Activated CD4-positive, alpha-beta memory T cell treated with anti-CD3 and anti-CD28 coated beads for 36 hours (primary cell): Measurements from ENCODE around the gene CELF1. TPM values are rescaled to one million over a fixed set of nuclear protein-coding genes. Genes with fewer than 3 reads are reported as not detected.
"Not testable (repeated sequence)": the region's sequence is repeated elsewhere in the genome, so short reads cannot be mapped to it uniquely, and the experiment has no call there.

Source experiments
- CTCF ChIA-PET: fragments of 350-600 bp; sonication (Branson Sonifier 250); formaldehyde crosslinking; loops from one replicate; lab custom pipeline; 2021; ENCODE audit warnings: antibody characterized with exemption, inconsistent platforms; lab: Charles Lee
- POLR2A ChIA-PET: fragments of 350-600 bp; sonication (Branson Sonifier 250); formaldehyde crosslinking; loops from one replicate; lab custom pipeline; 2021; ENCODE audit warnings: antibody characterized with exemption; lab: Charles Lee
- DNase-seq: peaks from one replicate; pipeline ENCODE4 v3.0.0-alpha.2; 2020
- H3K27ac Mint-ChIP-seq: one replicate; pipeline ENCODE4 v1.8.0; 2021; ENCODE audit warnings: mixed read lengths
- H3K27me3 Mint-ChIP-seq: one replicate; pipeline ENCODE4 v1.8.0; 2021; ENCODE audit warnings: mixed read lengths
- H3K36me3 Mint-ChIP-seq: one replicate; pipeline ENCODE4 v1.8.0; 2021; ENCODE audit warnings: mixed read lengths
- H3K4me1 Mint-ChIP-seq: one replicate; pipeline ENCODE4 v1.8.0; 2021; ENCODE audit warnings: low read depth, mixed read lengths
- H3K4me3 Mint-ChIP-seq: one replicate; pipeline ENCODE4 v1.8.0; 2021; ENCODE audit warnings: mild to moderate bottlenecking, mixed read lengths
- H3K9me3 Mint-ChIP-seq: one replicate; pipeline ENCODE4 v1.8.0; 2021; ENCODE audit warnings: mixed read lengths
- intact Hi-C: fragments of 100-400 bp; cut with micrococcal nuclease; formaldehyde crosslinking; loops from one replicate; pipeline ENCODE4 v1.15.1; 2023
- total RNA-seq, 2 experiments: library from RNA; stranded (reverse); gene quantifications; one replicate each; pipeline ENCODE4 v1.2.3, GENCODE V29; 2021

CELF1 gene
- total RNA-seq, 2 experiments from 2014 or later, result 103 to 115 TPM

DNA sequence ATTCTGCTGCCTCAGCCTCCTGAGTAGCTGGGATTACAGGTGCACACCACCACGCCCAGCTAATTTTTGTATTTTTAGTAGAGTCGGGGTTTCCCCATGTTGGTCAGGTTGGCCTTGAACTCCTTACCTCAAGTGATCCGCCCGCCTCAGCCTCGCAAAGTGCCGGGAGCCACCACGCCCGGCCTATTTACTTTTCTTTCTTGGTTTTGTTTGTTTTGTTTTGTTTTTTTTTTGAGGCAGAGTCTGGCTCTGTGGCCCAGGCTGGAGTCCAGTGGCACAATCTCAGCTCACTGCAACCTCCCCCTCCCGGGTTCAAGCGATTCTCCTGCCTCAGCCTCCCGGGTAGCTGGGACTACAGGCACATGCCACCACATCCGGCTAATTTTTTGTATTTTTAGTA lies 4.1 kb upstream of the CELF1 start:
- peaks cover 13% of the 10 kb centered on the region for H3K4me1 Mint-ChIP-seq
- H3K27ac Mint-ChIP-seq, result not testable (repeated sequence)
- POLR2A ChIA-PET, result interaction anchor here (0.6 to 2.8 kb wide), 3 partner anchors 9 to 34 kb away, joined by 3 to 8 read pairs (median 4); partner anchors contain the start of gene PTPMT1

DNA sequence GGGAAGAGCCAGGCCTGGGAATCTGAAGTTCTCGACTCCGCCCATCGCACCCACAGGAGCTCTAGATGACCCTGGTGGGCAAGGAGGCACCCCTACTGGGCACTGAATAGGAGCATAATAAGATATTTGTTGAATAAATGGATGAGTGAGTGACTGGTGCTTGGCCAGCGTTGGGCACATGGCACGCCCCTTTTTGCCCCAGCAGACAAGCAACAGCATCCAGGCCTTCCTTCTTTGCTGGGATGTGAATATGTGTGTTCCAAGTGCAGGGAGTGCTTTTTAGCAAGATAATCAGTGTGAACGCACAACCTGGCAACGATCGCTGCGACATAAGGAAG lies 443 bp upstream of the CELF1 start:
- POLR2A ChIA-PET, result interaction anchor here (0.7 to 2.5 kb wide), 2 partner anchors 12 to 25 kb away, joined by 3 to 20 read pairs; partner anchors contain the start of genes KBTBD4, NDUFS3 and PTPMT1
- H3K36me3 Mint-ChIP-seq, result peaks cover 22% of the 10 kb centered on the region
- CTCF ChIA-PET, result interaction anchor here (0.7 to 5.1 kb wide), 13 partner anchors 9 to 143 kb away, joined by 3 to 32 read pairs (median 5); partner anchors contain the start of genes KBTBD4, NDUFS3 and PTPMT1
- no peaks in the 10 kb centered on the region for H3K9me3 Mint-ChIP-seq
- peak overlapping the region; percentile 61 for H3K4me3 Mint-ChIP-seq
- no peaks in the 10 kb centered on the region for H3K27me3 Mint-ChIP-seq
- no peak overlapping the region for H3K27ac Mint-ChIP-seq
- DNase-seq, result no peak
- peaks cover 36% of the 10 kb centered on the region for H3K4me1 Mint-ChIP-seq
- intact Hi-C loops, result loop anchor here (1.0 to 10.0 kb wide), 9 partner anchors 12 to 937 kb away; partner anchors contain the start of genes ATG13, CSTPP1, DDB2 and FNBP4

More for the DNA sequence above, 4.1 kb upstream of the CELF1 start:
- CTCF ChIA-PET, result interaction anchor here (5.1 kb wide), 1 partner anchor 8 kb away, joined by 32 read pairs; the partner anchor contains the start of gene PTPMT1
- not testable (repeated sequence) for H3K36me3 Mint-ChIP-seq, H3K27me3 Mint-ChIP-seq, H3K4me3 Mint-ChIP-seq, DNase-seq, H3K9me3 Mint-ChIP-seq
- intact Hi-C loops, result loop anchor here (10.0 kb wide), 3 partner anchors 298 to 622 kb away; partner anchors contain the start of genes CSTPP1 and DDB2

DNA sequence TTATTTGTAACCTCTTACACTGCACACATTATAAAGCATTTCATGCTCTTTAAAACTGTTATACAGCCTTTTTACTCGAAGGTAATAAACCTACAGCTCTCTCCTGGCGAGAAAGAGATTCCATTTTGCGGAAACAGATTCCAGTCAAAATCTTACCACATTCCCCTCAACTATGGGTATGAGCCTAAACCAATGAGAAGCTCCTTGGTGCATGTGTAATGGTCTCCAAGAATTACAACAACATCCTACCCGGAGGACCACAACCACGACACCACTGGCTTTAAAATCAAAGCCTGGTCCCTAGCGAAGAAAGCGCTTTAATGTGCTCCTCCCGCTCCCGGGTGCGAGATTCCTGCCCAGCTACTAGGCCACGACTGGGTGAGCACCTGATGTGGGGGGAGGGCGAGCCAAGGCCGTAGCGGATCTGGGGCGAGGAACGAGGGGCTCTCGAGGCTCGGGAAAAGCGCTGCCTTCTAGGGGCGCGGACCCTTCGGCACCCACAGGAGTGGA lies 821 bp downstream of the CELF1 start:
- H3K27ac Mint-ChIP-seq, result peak overlapping the region; percentile 92
- H3K4me1 Mint-ChIP-seq, result peaks cover 43% of the 10 kb centered on the region
- peak overlapping the region; percentile 95 for H3K4me3 Mint-ChIP-seq
- DNase-seq, result peak; percentile 43
- H3K27me3 Mint-ChIP-seq, result no peaks in the 10 kb centered on the region
- H3K9me3 Mint-ChIP-seq, result no peaks in the 10 kb centered on the region
- POLR2A ChIA-PET, result interaction anchor here (0.5 to 2.5 kb wide), 10 partner anchors 12 to 164 kb away, joined by 3 to 20 read pairs (median 4); partner anchors contain the start of genes AGBL2 and PTPMT1
- H3K36me3 Mint-ChIP-seq, result peaks cover 24% of the 10 kb centered on the region
- CTCF ChIA-PET, result interaction anchor here (1.0 to 3.3 kb wide), 7 partner anchors 12 to 142 kb away, joined by 4 to 29 read pairs (median 5); no protein-coding TSS in a partner anchor
- intact Hi-C loops, result loop anchor here (1.0 to 10.0 kb wide), 9 partner anchors 12 to 935 kb away; partner anchors contain the start of genes ATG13, CSTPP1, DDB2 and FNBP4

DNA sequence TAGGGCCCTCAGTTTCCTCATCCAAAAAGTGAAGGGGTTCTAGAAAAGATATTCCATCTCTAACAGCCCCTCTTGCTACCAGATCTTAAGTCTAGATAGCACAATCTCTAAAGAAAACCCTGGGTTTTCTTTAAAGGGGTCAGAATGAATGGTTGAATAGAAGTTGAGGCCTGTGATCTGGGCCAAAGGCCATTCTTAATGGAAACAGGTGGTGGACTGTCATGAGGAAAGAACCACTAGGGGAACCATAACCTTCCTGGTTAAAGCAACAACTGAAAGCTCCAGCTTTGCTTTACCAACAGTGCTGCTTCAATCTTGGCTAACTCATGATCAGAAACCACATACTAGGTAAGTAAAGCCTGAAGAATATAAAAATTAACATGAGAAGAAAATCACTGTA lies 1.8 kb downstream of the CELF1 start:
- intact Hi-C loops, result loop anchor here (10.0 kb wide), 3 partner anchors 304 to 616 kb away; partner anchors contain the start of genes CSTPP1 and DDB2

DNA sequence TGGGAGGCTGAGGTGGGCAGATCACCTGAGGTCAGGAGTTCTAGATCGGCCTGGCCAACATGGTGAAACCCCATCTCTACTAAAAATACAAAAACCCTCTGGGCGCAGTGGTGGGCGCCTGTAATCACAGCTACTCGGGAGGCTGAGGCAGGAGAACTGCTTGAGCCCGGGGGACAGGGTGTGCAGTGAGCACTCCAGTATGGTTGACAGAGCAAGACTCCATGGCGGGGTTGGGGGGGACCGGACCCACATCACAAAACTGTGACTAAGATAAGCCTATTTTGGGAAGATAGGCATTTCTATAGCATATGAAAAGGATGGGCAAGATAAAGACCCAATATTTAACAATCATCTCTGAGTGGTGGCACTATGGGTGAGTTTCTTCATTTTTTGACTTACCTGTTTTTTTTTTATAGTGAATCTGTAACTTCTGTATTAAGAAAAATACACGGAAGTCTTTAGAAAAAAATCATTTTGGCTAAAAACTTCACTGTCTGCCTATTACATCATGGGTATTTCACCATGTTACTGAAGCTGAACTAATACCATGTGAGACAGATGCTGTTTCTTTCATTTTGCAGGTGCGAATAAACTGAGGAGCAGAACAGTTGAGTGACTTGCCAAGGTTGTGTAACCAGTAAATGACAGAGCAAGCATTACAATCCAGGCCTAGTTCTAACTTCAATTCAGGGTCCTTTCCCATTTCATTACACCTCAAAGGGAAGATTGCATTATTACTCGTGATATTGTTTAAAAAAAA lies 2.5 kb downstream of the CELF1 start:
- intact Hi-C loops, result loop anchor here (10.0 kb wide), 3 partner anchors 304 to 616 kb away; partner anchors contain the start of genes CSTPP1 and DDB2
- H3K36me3 Mint-ChIP-seq, result peaks cover 24% of the 10 kb centered on the region
- H3K27me3 Mint-ChIP-seq, result no peaks in the 10 kb centered on the region
- H3K4me1 Mint-ChIP-seq, result peaks cover 50% of the 10 kb centered on the region
- H3K4me3 Mint-ChIP-seq, result peak overlapping the region; percentile 33
- ChIA-PET POLR2A (interaction anchor here (2.5 kb wide), 1 partner anchor 10 kb away, joined by 12 read pairs; no protein-coding TSS in a partner anchor), CTCF (interaction anchor here (3.0 to 3.1 kb wide), 2 partner anchors 10 to 36 kb away, joined by 20 to 29 read pairs; no protein-coding TSS in a partner anchor)
- no peak for DNase-seq
- H3K27ac Mint-ChIP-seq, result peak overlapping the region; percentile 92
- H3K9me3 Mint-ChIP-seq, result no peaks in the 10 kb centered on the region

More for the DNA sequence above, 1.8 kb downstream of the CELF1 start:
- POLR2A ChIA-PET, result interaction anchor here (1.4 to 2.5 kb wide), 4 partner anchors 11 to 165 kb away, joined by 3 to 20 read pairs (median 8); partner anchors contain the start of genes AGBL2 and PTPMT1
- DNase-seq, result no peak
- CTCF ChIA-PET, result interaction anchor here (1.1 to 3.3 kb wide), 6 partner anchors 11 to 73 kb away, joined by 4 to 29 read pairs (median 12); no protein-coding TSS in a partner anchor
- H3K27me3 Mint-ChIP-seq, result no peaks in the 10 kb centered on the region
- peak overlapping the region; percentile 92 for H3K27ac Mint-ChIP-seq
- H3K4me3 Mint-ChIP-seq, result peak overlapping the region; percentile 95
- peaks cover 24% of the 10 kb centered on the region for H3K36me3 Mint-ChIP-seq
- H3K4me1 Mint-ChIP-seq, result peaks cover 50% of the 10 kb centered on the region
- no peaks in the 10 kb centered on the region for H3K9me3 Mint-ChIP-seq

DNA sequence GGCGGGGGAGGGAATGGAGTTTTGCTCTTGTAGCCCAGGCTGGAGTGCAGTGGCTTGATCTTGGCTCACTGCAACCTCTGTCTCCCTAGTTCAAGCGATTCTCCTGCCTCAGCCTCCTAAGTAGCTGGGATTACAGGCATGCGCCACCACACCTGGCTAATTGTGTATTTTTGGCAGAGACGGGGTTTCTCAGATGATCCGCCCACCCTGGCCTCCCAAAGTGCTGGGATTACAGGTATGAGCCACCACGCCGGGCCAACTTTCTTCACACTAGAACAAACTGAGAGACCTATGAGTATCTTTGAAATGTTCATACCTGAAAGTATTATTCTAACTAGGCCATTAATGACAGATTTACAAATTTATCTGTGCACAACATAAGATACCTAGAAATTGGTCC lies 6.7 kb downstream of the CELF1 start:
- H3K36me3 Mint-ChIP-seq, result peaks cover 14% of the 10 kb centered on the region
- H3K9me3 Mint-ChIP-seq, POLR2A ChIA-PET: not testable (repeated sequence)

DNA sequence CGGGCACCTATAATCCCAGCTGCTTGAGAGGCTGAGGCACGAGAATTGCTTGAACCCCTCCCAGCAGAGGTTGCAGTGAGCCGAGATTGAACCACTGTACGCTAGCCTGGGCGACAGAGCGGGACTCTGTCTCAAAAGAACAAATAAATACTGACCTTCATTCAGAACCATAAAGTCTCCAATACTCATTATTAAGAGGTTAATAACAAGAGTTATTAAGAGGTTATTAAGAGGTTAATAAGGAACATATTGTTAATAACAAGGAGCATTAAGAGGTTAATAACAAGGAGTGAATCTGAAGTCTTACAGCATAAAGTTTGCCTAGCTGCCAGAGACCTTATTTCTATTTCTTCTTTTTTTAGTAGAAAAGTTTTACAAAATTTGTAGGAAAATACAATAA lies 7.6 kb downstream of the CELF1 start:
- H3K4me3 Mint-ChIP-seq, result no peak overlapping the region
- CTCF ChIA-PET, result no interaction called here
- POLR2A ChIA-PET, result no interaction called here
- H3K27me3 Mint-ChIP-seq, result no peaks in the 10 kb centered on the region
- DNase-seq, result no peak
- intact Hi-C loops, result no loop called here
- H3K9me3 Mint-ChIP-seq, result no peaks in the 10 kb centered on the region
- peaks cover 63% of the 10 kb centered on the region for H3K4me1 Mint-ChIP-seq
- no peak overlapping the region for H3K27ac Mint-ChIP-seq
- peaks cover 8% of the 10 kb centered on the region for H3K36me3 Mint-ChIP-seq

More for the DNA sequence above, 6.7 kb downstream of the CELF1 start:
- H3K4me3 Mint-ChIP-seq, H3K27me3 Mint-ChIP-seq, intact Hi-C loops, DNase-seq, CTCF ChIA-PET, H3K27ac Mint-ChIP-seq: not testable (repeated sequence)
- peaks cover 63% of the 10 kb centered on the region for H3K4me1 Mint-ChIP-seq

DNA sequence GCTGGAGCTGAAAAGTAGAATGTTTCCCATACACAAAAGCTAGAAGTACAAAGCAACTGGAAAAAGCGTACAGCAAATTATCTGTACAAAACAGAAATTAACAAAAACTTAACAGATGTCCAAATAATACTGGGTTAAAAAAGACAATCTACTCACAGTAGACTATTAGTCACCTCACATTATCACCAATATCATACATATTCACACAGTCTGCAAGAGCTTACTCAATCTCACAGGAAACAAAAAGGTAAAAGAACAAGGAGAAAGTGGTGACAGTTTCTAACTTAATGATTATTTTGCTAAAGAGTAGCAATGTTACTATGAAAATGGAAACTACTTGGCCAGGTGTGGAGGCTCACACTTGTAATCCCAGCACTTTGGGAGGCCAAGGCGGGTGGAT lies 11.9 kb downstream of the CELF1 start:
- H3K27ac Mint-ChIP-seq, result peak overlapping the region; percentile 87
- CTCF ChIA-PET, result interaction anchor here (1.0 to 4.8 kb wide), 3 partner anchors 11 to 26 kb away, joined by 3 to 29 read pairs (median 12); partner anchors contain the start of gene CELF1

DNA sequence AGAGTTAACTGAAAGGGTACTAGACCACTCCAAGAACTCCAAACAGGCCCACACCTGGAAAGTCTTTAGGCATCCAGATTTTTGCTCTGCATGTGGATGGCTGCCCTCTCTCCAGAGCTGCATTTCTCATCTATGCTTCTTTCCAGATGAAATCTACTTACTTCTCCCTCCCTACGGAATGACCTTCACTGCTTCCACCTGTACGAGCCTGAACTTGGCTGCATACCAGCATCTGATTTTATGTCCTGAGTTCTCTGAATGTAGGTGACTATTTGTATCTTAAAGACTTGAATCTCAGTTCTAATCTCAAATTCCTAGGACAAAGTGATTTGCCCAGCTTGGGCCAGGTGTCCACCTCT lies 13.3 kb downstream of the CELF1 start:
- H3K4me1 Mint-ChIP-seq, result peaks cover 70% of the 10 kb centered on the region
- H3K4me3 Mint-ChIP-seq, result no peak overlapping the region
- H3K36me3 Mint-ChIP-seq, result peaks cover 10% of the 10 kb centered on the region
- H3K27ac Mint-ChIP-seq, result peak overlapping the region; percentile 87
- no peaks in the 10 kb centered on the region for H3K27me3 Mint-ChIP-seq
- no peaks in the 10 kb centered on the region for H3K9me3 Mint-ChIP-seq
- CTCF ChIA-PET, result interaction anchor here (1.1 to 4.8 kb wide), 7 partner anchors 11 to 49 kb away, joined by 3 to 29 read pairs (median 5); partner anchors contain the start of gene CELF1
- POLR2A ChIA-PET, result interaction anchor here (0.8 to 3.3 kb wide), 7 partner anchors 12 to 325 kb away, joined by 3 to 17 read pairs (median 3); partner anchors contain the start of genes CELF1 and DDB2
- no peak for DNase-seq
- intact Hi-C loops, result loop anchor here (1.0 to 2.0 kb wide), 3 partner anchors 13 to 24 kb away; no protein-coding TSS in a partner anchor

More for the DNA sequence above, 11.9 kb downstream of the CELF1 start:
- Mint-ChIP-seq H3K36me3 (peaks cover 6% of the 10 kb centered on the region), H3K27me3 (no peaks in the 10 kb centered on the region), H3K4me3 (no peak overlapping the region), H3K4me1 (peaks cover 67% of the 10 kb centered on the region), H3K9me3 (no peaks in the 10 kb centered on the region)
- POLR2A ChIA-PET, result interaction anchor here (1.1 to 3.3 kb wide), 6 partner anchors 11 to 226 kb away, joined by 3 to 17 read pairs (median 8); partner anchors contain the start of genes CELF1, FNBP4, KBTBD4 and NDUFS3
- intact Hi-C loops, result loop anchor here (2.0 kb wide), 1 partner anchor 16 kb away; no protein-coding TSS in a partner anchor
- DNase-seq, result no peak

DNA sequence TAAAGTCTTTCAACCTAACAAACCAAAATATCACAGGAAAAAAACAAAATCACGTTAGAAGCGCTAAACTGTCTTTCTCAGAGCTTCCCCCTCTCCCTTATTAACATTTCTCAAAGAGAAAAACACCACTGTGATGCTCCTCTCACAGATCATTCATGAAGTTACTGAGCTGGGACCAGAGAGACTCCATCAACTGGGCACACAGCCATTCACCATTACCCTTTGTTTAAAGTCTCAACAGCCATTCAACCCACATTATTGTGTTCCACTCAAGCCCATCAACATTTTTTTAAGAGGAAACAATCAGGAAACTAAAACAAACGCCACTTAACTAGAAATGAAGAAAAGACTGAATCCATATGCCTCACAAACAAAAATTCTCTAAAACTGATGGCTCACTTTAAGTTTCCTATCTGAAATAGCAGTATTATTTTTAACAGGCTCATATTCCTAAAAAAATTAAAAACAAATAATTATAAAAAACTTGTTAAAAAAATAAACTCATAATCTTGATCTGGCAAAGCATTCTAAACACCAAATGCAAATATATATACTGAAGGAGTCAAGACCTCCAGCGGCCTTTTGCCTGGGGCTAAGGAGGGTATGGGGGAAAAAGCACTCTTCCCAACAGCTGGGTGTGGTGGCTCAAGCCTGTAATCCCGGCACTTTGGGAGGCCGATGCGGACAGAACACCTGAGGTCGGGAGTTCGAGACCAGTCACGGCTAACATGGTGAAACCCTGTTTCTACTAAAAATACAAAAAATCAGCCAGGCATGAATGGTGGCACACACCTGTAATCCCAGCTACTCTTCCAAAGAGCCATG lies 14.0 kb downstream of the CELF1 start:
- H3K9me3 Mint-ChIP-seq, result no peaks in the 10 kb centered on the region
- no peak for DNase-seq
- peaks cover 10% of the 10 kb centered on the region for H3K36me3 Mint-ChIP-seq
- intact Hi-C loops, result no loop called here
- no peak overlapping the region for H3K4me3 Mint-ChIP-seq
- CTCF ChIA-PET, result interaction anchor here (1.5 to 4.8 kb wide), 3 partner anchors 13 to 48 kb away, joined by 4 to 29 read pairs (median 5); partner anchors contain the start of gene CELF1
- POLR2A ChIA-PET, result interaction anchor here (0.6 to 3.3 kb wide), 6 partner anchors 13 to 324 kb away, joined by 3 to 17 read pairs (median 8); partner anchors contain the start of genes CELF1 and DDB2
- peak overlapping the region; percentile 87 for H3K27ac Mint-ChIP-seq
- no peaks in the 10 kb centered on the region for H3K27me3 Mint-ChIP-seq
- peaks cover 65% of the 10 kb centered on the region for H3K4me1 Mint-ChIP-seq
